ENCODE measurements around the gene ANKLE2.

GRCh38 chr12:132702640-132703039 is 59.0 kb downstream of the ANKLE2 start:
- TF ChIP-seq, protein P1, sequence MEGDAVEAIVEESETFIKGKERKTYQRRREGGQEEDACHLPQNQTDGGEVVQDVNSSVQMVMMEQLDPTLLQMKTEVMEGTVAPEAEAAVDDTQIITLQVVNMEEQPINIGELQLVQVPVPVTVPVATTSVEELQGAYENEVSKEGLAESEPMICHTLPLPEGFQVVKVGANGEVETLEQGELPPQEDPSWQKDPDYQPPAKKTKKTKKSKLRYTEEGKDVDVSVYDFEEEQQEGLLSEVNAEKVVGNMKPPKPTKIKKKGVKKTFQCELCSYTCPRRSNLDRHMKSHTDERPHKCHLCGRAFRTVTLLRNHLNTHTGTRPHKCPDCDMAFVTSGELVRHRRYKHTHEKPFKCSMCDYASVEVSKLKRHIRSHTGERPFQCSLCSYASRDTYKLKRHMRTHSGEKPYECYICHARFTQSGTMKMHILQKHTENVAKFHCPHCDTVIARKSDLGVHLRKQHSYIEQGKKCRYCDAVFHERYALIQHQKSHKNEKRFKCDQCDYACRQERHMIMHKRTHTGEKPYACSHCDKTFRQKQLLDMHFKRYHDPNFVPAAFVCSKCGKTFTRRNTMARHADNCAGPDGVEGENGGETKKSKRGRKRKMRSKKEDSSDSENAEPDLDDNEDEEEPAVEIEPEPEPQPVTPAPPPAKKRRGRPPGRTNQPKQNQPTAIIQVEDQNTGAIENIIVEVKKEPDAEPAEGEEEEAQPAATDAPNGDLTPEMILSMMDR (IDR thresholded peaks at IDR 0.05; ENCODE audit: insufficient read depth, low read length) = no peak
- TF ChIP-seq SPI1 (IDR thresholded peaks at IDR 0.05; ENCODE audit: borderline replicate concordance, low read depth) (no peak), GABPA (IDR thresholded peaks at IDR 0.05; ENCODE audit: low read depth) (no peak), POLR2AphosphoS5 (IDR thresholded peaks at IDR 0.05; ENCODE audit: low read depth) (no peak)
